GM19324 (cell line): Measurements from ENCODE around the gene COG4.

Experiments used
- ATAC-seq: cut with Tn5 transposase; IDR thresholded peaks from one replicate; pipeline ENCODE4 v1.9.1; 2021; ENCODE audit warnings: mild to moderate bottlenecking, moderate library complexity; ENCODE audit not compliant: unreplicated experiment, low FRiP score

COG4 gene

DNA sequence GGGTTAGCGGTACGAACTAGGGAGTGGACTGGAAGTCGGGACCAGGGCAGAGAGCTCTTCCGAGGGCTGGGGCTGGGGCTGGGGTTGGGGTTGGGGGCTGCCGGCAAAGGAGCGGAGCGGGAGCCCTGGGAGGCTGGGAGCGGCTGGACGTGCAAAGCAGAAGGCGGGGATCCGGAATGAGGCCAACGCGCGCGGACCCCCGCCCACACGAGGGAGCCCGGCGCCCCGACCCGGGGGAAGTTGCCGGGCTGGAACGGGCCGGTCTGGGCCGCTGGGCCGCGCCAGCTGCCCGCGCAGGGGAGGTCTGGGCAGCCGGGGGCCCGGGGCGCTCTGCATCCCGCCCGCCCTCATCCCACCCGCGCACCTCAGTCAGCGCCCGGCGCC, 84.8 kb downstream of the COG4 start:
- ATAC-seq = peak; percentile 21

DNA sequence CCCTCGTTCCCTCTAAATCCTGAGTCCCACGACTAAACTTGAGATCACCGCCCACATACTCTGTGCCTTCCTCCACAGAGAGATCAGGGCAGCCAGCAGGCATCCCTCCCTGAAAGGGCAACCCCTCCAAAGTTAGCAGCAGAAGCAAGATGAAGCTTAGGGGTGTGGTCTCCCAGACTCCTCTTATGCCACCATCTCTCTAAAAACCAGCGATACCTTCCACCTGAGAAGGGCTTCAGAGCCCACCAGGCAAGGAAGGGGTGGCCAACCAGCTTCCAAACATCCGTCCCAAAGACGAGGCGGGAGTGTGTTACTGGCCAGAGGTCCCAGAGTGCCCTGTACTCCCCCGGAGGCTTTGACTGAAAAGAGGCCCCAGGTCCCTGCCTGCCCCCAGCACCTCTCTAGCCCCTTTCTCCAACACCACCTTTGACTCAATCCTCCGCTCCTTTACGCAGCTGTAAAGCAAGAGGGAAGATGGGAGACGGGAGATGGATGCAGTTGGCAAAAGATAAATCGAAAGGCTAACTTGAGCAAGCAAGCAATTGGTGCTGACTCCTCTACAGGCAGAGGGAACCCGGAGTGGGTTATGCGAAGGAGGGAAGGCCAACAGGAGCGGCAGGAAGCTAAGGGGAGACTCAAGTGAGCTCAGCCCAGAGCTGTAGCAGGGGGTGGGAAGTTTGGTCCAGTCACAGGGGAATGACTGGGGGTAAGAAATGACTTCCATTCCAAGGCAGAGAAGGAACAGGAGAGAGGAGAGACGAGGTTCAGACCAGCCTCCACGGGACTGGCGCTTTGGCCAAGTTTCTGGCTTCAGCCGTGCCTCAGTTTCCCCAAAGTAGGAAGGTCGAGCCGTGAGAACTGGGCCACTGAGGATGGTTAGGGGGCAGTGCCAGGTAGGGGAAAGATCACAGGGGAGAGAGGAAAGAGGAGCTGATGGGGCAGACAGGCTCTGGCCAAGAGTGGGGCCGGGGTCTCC, 85.5 kb downstream of the COG4 start:
- ATAC-seq = peak; percentile 0

- ATAC-seq = no peak
Observed at GRCh38 chr16:70437017-70437581, 86.3 kb downstream of the COG4 start.

DNA sequence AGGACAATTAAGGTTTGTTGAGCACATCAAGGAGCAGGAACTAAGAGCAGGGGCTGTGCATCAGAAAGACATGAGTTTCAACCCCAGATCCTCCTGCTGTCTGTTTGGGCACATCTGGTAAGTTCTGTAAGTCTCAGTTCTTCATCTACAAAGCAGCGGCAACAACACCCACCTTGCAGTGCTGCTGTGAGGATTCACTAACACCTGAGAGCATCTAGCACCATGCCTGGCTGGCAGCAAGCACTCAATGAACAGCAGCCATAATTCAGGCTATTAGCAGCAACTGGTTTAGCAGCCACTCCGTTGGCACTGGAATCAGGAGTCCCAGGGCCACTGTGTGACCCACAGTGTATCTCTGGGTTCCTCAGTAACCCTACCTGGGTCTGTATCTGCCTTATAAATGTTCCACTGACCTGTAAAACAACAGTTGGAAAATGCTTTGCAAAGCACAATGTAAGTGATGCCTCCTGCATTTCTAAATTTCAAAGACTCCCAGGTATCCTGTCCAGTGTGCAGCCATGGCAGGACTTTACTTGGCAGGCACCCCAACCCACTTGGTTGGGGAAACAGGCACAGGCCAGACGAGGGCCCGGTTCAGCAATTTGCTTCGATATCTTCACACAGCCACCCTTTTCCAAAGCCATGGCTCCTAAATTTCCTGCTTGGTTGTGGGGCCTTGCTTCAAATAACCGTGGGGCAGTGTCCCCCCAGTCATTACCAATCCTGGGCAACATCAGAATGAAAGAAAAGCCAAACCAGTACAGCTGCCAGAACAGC, 88.7 kb downstream of the COG4 start:
- no peak for ATAC-seq

- no peak for ATAC-seq
Observed at GRCh38 chr16:70433458-70434103, 89.8 kb downstream of the COG4 start.

DNA sequence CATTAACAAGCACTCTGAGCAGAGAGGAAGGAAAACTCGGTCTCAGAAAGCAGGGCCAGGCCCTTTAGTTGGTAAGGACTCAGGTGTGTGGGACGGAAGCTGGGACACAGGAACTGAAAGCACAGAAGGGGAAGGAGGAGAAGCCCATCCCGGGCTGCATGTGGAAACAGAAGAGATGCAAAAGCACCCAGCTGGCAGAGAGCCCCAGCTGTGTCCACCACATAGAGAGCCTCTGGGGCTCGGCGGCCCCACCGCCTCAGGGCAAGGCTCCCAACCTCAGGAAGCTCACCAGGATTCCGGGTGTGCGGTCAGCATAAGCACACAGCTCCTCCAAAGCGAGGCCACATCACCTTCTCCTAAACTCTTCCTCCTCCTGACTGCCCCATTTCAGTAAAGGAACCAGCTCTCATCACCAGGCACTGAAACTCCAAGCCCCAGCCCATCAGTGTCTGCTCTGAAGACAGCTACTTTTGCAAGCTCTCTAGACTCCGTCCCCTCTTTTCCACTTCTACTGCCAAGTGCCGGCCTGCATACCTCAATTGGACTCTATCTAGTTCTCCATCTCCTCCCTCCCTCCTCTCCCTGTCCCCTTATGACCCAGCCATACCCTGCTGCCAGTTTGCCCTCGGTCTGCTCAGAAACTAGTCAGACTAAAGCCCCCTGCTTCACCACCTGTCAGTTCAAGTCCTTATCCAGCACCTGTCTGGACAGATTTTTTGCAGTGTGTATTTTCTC, 90.5 kb downstream of the COG4 start:
- peak; percentile 24 for ATAC-seq

DNA sequence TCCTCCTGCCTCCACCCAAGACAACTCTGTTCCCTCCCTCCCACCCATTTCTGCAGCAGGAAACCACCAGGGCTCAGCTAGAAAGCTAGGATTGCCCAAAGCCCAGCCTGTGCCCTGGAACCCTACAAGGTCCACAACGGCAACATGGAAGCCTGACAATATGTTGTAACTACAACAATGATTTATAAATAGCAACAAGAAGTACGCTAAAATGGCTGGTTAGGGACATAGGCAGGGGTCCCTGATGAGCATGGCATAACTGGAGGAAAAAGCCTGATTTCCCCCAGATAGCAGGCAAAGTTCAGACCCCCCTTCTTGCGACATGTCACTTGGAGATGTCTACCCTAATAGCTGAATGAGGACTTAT, 91.0 kb downstream of the COG4 start:
- no peak for ATAC-seq

DNA sequence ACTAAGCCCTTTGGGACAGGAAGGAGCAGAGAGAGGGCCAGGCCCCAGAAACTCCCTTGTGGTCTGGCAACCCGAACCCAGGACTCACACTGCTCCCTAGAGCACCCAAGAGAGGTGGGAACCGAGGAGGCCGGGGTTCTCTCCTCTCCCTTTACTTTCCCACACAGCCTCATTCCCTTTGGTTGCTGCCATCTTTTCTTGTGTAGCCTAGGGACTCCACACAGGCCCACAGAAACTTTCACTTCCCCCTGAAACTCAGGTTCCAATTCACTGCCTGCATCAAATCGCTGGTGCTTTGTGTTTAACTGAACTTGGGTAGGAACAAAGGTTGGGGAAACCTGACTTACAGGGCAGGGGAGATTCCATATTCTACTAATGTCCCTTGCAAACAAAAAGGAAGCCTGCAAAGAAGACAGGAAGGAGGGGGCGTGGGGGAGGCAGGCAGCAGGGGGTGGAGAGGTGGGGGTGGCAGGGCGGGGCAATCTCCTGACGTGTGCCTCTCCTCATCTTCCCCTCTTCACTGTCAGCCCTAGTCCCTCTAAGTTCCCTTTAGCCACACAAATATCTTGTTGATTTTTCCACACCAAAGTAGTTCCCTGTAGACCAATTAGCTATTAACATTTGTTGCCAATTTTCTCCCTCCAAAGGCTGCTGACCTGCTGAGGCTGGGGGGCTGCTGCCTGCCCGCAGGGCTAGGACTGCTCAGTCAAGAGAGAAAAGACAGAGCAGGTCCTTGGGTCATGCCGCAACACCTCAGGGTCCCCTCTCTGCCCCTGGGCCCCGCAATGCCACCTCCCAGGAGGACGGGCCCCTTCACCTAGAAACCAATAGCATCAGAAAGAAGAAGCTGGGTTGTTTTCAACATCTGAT, 92.5 kb downstream of the COG4 start:
- peak; percentile 32 for ATAC-seq
